ENCODE data around the gene DERA.

DERA gene

GRCh38 chr12:15886372-15887042 is 24.6 kb upstream of the DERA start:
- H3K4me3 ChIP-seq (ENCODE audit: low read length) = no peak overlapping the region
- H3K9me3 ChIP-seq (replicated peaks; ENCODE audit: insufficient read depth, low read length) = no peaks in the 10 kb centered on the region
- H3K27ac ChIP-seq (ENCODE audit: low read length) = no peak overlapping the region
- no peaks in the 10 kb centered on the region for H3K9me2 ChIP-seq (replicated peaks; ENCODE audit: insufficient read depth, low read length)
- no peak for TF ChIP-seq CTCF (IDR thresholded peaks at IDR 0.05; ENCODE audit: low read length)
- no peak for TF ChIP-seq EZH2phosphoT487 (IDR thresholded peaks at IDR 0.05; ENCODE audit: low read length)
- TF ChIP-seq EZH2 (optimal IDR thresholded peaks at IDR 0.05; ENCODE audit: low read depth, low read length) = no peak
- no peaks in the 10 kb centered on the region for H3K27me3 ChIP-seq (replicated peaks; ENCODE audit: insufficient read depth, low read length)
- H3K4me1 ChIP-seq (ENCODE audit: low read length) = 0 out of 2 replicates have a peak, but pooled peaks cover 10% of the 10 kb centered on the region
- 0 out of 2 replicates have a peak, but pooled peaks cover 6% of the 10 kb centered on the region for H3F3A ChIP-seq (ENCODE audit: insufficient read depth, low read length)
- no peak overlapping the region for H3K9ac ChIP-seq (ENCODE audit: low read length)
- peaks cover 21% of the 10 kb centered on the region; the same call in 1 of the 2 replicates for H4K20me1 ChIP-seq (ENCODE audit: insufficient read depth, low read length)
- peaks cover 79% of the 10 kb centered on the region for H3K79me2 ChIP-seq (ENCODE audit: low read length)
- H3K36me3 ChIP-seq (replicated peaks; ENCODE audit: insufficient read depth, low read length) = peaks cover 3% of the 10 kb centered on the region; the same call in 1 of the 2 replicates
- no peak overlapping the region for H2AFZ ChIP-seq (ENCODE audit: low read length)
- H3K4me2 ChIP-seq (ENCODE audit: low read depth, low read length) = no peak overlapping the region
- no peak for DNase-seq

GRCh38 chr12:15887043-15887817 is 23.9 kb upstream of the DERA start:
- H3K4me3 ChIP-seq (ENCODE audit: low read length) = no peak overlapping the region
- no peak overlapping the region for H3K4me2 ChIP-seq (ENCODE audit: low read depth, low read length)
- no peak for TF ChIP-seq EZH2 (optimal IDR thresholded peaks at IDR 0.05; ENCODE audit: low read depth, low read length)
- no peak for TF ChIP-seq CTCF (IDR thresholded peaks at IDR 0.05; ENCODE audit: low read length)
- TF ChIP-seq EZH2phosphoT487 (IDR thresholded peaks at IDR 0.05; ENCODE audit: low read length) = no peak
- no peak overlapping the region for H3K9ac ChIP-seq (ENCODE audit: low read length)
- H3K79me2 ChIP-seq (ENCODE audit: low read length) = peaks cover 79% of the 10 kb centered on the region
- H3K9me2 ChIP-seq (replicated peaks; ENCODE audit: insufficient read depth, low read length) = no peaks in the 10 kb centered on the region
- H3K9me3 ChIP-seq (replicated peaks; ENCODE audit: insufficient read depth, low read length) = no peaks in the 10 kb centered on the region
- H3K36me3 ChIP-seq (replicated peaks; ENCODE audit: insufficient read depth, low read length) = peaks cover 3% of the 10 kb centered on the region; the same call in 1 of the 2 replicates
- H2AFZ ChIP-seq (ENCODE audit: low read length) = no peak overlapping the region
- no peak for DNase-seq
- H3K4me1 ChIP-seq (ENCODE audit: low read length) = 0 out of 2 replicates have a peak, but pooled peaks cover 10% of the 10 kb centered on the region
- H3K27ac ChIP-seq (ENCODE audit: low read length) = no peak overlapping the region
- H4K20me1 ChIP-seq (ENCODE audit: insufficient read depth, low read length) = peaks cover 21% of the 10 kb centered on the region; the same call in 1 of the 2 replicates
- no peaks in the 10 kb centered on the region for H3K27me3 ChIP-seq (replicated peaks; ENCODE audit: insufficient read depth, low read length)
- 0 out of 2 replicates have a peak, but pooled peaks cover 6% of the 10 kb centered on the region for H3F3A ChIP-seq (ENCODE audit: insufficient read depth, low read length)

GRCh38 chr12:15892645-15893259 is 18.4 kb upstream of the DERA start:
- Histone ChIP-seq H3K4me3 (ENCODE audit: low read length) (no peak overlapping the region), H3K4me2 (ENCODE audit: low read depth, low read length) (no peak overlapping the region), H3K27me3 (replicated peaks; ENCODE audit: insufficient read depth, low read length) (no peaks in the 10 kb centered on the region), H3K9ac (ENCODE audit: low read length) (no peak overlapping the region), H2AFZ (ENCODE audit: low read length) (no peak overlapping the region), H4K20me1 (ENCODE audit: insufficient read depth, low read length) (peaks cover 1% of the 10 kb centered on the region; the same call in 1 of the 2 replicates), H3K36me3 (replicated peaks; ENCODE audit: insufficient read depth, low read length) (peaks cover 3% of the 10 kb centered on the region), H3K4me1 (ENCODE audit: low read length) (no peaks in the 10 kb centered on the region), H3K79me2 (ENCODE audit: low read length) (peaks cover 30% of the 10 kb centered on the region), H3K9me2 (replicated peaks; ENCODE audit: insufficient read depth, low read length) (no peaks in the 10 kb centered on the region), H3K9me3 (replicated peaks; ENCODE audit: insufficient read depth, low read length) (no peaks in the 10 kb centered on the region), H3F3A (ENCODE audit: insufficient read depth, low read length) (no peaks in the 10 kb centered on the region), H3K27ac (ENCODE audit: low read length) (no peak overlapping the region)
- TF ChIP-seq CTCF (IDR thresholded peaks at IDR 0.05; ENCODE audit: low read length) (no peak), EZH2 (optimal IDR thresholded peaks at IDR 0.05; ENCODE audit: low read depth, low read length) (no peak), EZH2phosphoT487 (IDR thresholded peaks at IDR 0.05; ENCODE audit: low read length) (no peak)
- DNase-seq = no peak

All from MM.1S (cell line).